Stimulated activated CD4-positive, alpha-beta T cell treated with anti-CD3 and anti-CD28 coated beads, Interleukin-12 subunit alpha, Interleukin-12 subunit beta, amount 100 ng/mL, for 24 hours (primary cell): ENCODE data around the gene ARID1B.

ENCODE experiments used
- DNase-seq, 2 experiments: peaks; one replicate each; pipeline ENCODE4 v3.0.0-alpha.2; 2020; ENCODE audit warnings: low read depth in 2 of 2

Gene ARID1B

GRCh38 chr6:156822747-156823206 is 45.6 kb downstream of the ARID1B start:
- DNase-seq = no peak

- no peak for DNase-seq
These were observed 47.0 kb downstream of the ARID1B start for GRCh38 chr6:156824142-156824541.

- no peak for DNase-seq
These were observed 48.3 kb downstream of the ARID1B start for GRCh38 chr6:156825475-156825874.

GRCh38 chr6:156826290-156826955 is 49.2 kb downstream of the ARID1B start:
- no peak for DNase-seq

GRCh38 chr6:156827382-156827781 is 50.2 kb downstream of the ARID1B start:
- DNase-seq = no peak

- no peak for DNase-seq
These were observed 51.1 kb downstream of the ARID1B start for GRCh38 chr6:156828280-156828703.

GRCh38 chr6:156830126-156830525 is 52.9 kb downstream of the ARID1B start:
- DNase-seq = no peak

GRCh38 chr6:156832231-156832647 is 55.1 kb downstream of the ARID1B start:
- DNase-seq = no peak

GRCh38 chr6:156832669-156833068 is 55.5 kb downstream of the ARID1B start:
- no peak for DNase-seq

- no peak for DNase-seq
These were observed 56.6 kb downstream of the ARID1B start for GRCh38 chr6:156833755-156834154.

- no peak for DNase-seq
These were observed 62.0 kb downstream of the ARID1B start for GRCh38 chr6:156839129-156839528.

GRCh38 chr6:156839591-156840001 is 62.4 kb downstream of the ARID1B start:
- no peak for DNase-seq

- DNase-seq = no peak
These were observed 63.0 kb downstream of the ARID1B start for GRCh38 chr6:156840136-156840535.

GRCh38 chr6:156840606-156841005 is 63.4 kb downstream of the ARID1B start:
- no peak for DNase-seq

GRCh38 chr6:156841508-156841907 is 64.3 kb downstream of the ARID1B start:
- DNase-seq = no peak

- no peak for DNase-seq
These were observed 65.5 kb downstream of the ARID1B start for GRCh38 chr6:156842598-156843250.

GRCh38 chr6:156844089-156844488 is 66.9 kb downstream of the ARID1B start:
- no peak for DNase-seq

- DNase-seq = no peak
These were observed 68.4 kb downstream of the ARID1B start for GRCh38 chr6:156845454-156846155.

- no peak for DNase-seq
These were observed 69.8 kb downstream of the ARID1B start for GRCh38 chr6:156846845-156847599.

GRCh38 chr6:156848123-156848522 is 70.9 kb downstream of the ARID1B start:
- no peak for DNase-seq

- DNase-seq = no peak
These were observed 71.4 kb downstream of the ARID1B start for GRCh38 chr6:156848533-156848932.

- DNase-seq = no peak
These were observed 72.6 kb downstream of the ARID1B start for GRCh38 chr6:156849806-156850205.
